ENCODE measurements around the gene RTF1. TPM values are rescaled to one million over a fixed set of nuclear protein-coding genes. Genes with fewer than 3 reads are reported as not detected.

Gene RTF1
- total RNA-seq, 2 donors from 2014 or later, result 20.0 to 49.5 TPM

GRCh38 chr15:41408234-41408641, 8.7 kb upstream of the RTF1 start:
- DNase-seq (ENCODE audit: low spot score), result no peak
- no peaks in the 10 kb centered on the region for H3K4me1 ChIP-seq (ENCODE audit: control insufficient read depth in 1 of 2, low read depth in 2 of 2)
- no peaks in the 10 kb centered on the region for H3K9me3 ChIP-seq
- no peak overlapping the region for H3K27ac ChIP-seq
- no peaks in the 10 kb centered on the region for H3K27me3 ChIP-seq (replicated peaks; ENCODE audit: insufficient read depth)
- H3K36me3 ChIP-seq, result no peaks in the 10 kb centered on the region
- H3K4me3 ChIP-seq, result no peak overlapping the region
- TF ChIP-seq CTCF (IDR thresholded peaks at IDR 0.05), result no peak
- no peak for ATAC-seq (ENCODE audit: insufficient number of reproducible peaks, low FRiP score, low read depth)

GRCh38 chr15:41411031-41411430, 5.9 kb upstream of the RTF1 start:
- Histone ChIP-seq H3K27me3 (replicated peaks; ENCODE audit: insufficient read depth) (no peaks in the 10 kb centered on the region), H3K4me1 (ENCODE audit: control insufficient read depth in 1 of 2, low read depth in 2 of 2) (peaks cover 0 to 2% of the 10 kb centered on the region in 2 donors), H3K36me3 (no peaks in the 10 kb centered on the region), H3K4me3 (no peak overlapping the region), H3K9me3 (no peaks in the 10 kb centered on the region), H3K27ac (no peak overlapping the region)
- no peak for ATAC-seq (ENCODE audit: insufficient number of reproducible peaks, low FRiP score, low read depth)
- TF ChIP-seq CTCF (IDR thresholded peaks at IDR 0.05), result no peak
- DNase-seq (ENCODE audit: low spot score), result no peak

- no peak for TF ChIP-seq CTCF (IDR thresholded peaks at IDR 0.05)
- Histone ChIP-seq H3K27me3 (replicated peaks; ENCODE audit: insufficient read depth) (no peaks in the 10 kb centered on the region), H3K9me3 (no peaks in the 10 kb centered on the region), H3K4me3 (no peak overlapping the region), H3K27ac (no peak overlapping the region), H3K4me1 (ENCODE audit: control insufficient read depth in 1 of 2, low read depth in 2 of 2) (peaks cover 0 to 5% of the 10 kb centered on the region in 2 donors), H3K36me3 (no peaks in the 10 kb centered on the region)
- DNase-seq (ENCODE audit: low spot score) (no peak), ATAC-seq (ENCODE audit: insufficient number of reproducible peaks, low FRiP score, low read depth) (no peak)
These were observed 5.5 kb upstream of the RTF1 start for GRCh38 chr15:41411441-41411840.

GRCh38 chr15:41416128-41416741, 660 bp upstream of the RTF1 start:
- Histone ChIP-seq H3K9me3 (no peaks in the 10 kb centered on the region), H3K4me1 (ENCODE audit: control insufficient read depth in 1 of 2, low read depth in 2 of 2) (peaks cover 11 to 18% of the 10 kb centered on the region in 2 donors), H3K4me3 (peak overlapping the region; percentile 99), H3K27me3 (replicated peaks; ENCODE audit: insufficient read depth) (no peaks in the 10 kb centered on the region), H3K27ac (peak overlapping the region; percentile 59 to 68), H3K36me3 (no peaks in the 10 kb centered on the region)
- ATAC-seq (ENCODE audit: insufficient number of reproducible peaks, low FRiP score, low read depth) (peak; percentile 33), DNase-seq (ENCODE audit: low spot score) (no peak)
- TF ChIP-seq CTCF (IDR thresholded peaks at IDR 0.05), result no peak

GRCh38 chr15:41417418-41418195, 712 bp downstream of the RTF1 start:
- no peaks in the 10 kb centered on the region for H3K9me3 ChIP-seq
- no peak for TF ChIP-seq CTCF (IDR thresholded peaks at IDR 0.05)
- H3K27me3 ChIP-seq (replicated peaks; ENCODE audit: insufficient read depth), result no peaks in the 10 kb centered on the region
- ATAC-seq (ENCODE audit: insufficient number of reproducible peaks, low FRiP score, low read depth) (no peak), DNase-seq (ENCODE audit: low spot score) (no peak)
- peak overlapping the region; percentile 99 for H3K4me3 ChIP-seq
- H3K27ac ChIP-seq, result peak overlapping the region; percentile 59 to 68
- no peaks in the 10 kb centered on the region for H3K36me3 ChIP-seq
- H3K4me1 ChIP-seq (ENCODE audit: control insufficient read depth in 1 of 2, low read depth in 2 of 2), result peaks cover 11 to 18% of the 10 kb centered on the region in 2 donors
